ENCODE measurements around the gene PSMF1. TPM values are rescaled to one million over a fixed set of nuclear protein-coding genes. Genes with fewer than 3 reads are reported as not detected.

Gene PSMF1
- total RNA-seq, 1 experiment from 2014 or later, result 166 TPM

DNA sequence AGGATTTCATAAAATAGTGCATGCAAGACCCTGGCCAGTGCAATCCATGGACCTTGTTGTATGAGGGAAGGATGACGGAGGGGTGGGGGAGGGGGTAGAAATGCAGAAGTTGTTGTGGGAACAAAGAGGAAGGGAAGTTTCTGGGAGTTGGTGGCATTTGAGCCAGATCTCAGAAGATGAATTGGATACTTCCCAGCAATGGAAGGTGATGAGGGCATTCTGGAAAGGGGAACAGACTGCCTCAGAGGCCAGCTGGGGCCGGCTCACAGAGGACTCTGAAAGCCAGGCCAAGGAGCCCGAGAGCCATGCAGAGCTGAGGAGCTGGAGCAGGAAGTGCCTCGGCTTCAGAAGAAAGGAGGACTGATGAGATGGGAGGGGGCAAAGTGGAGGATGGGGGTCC lies 63.7 kb downstream of the PSMF1 start:
- ChIA-PET CTCF (no interaction called here), POLR2A (ENCODE audit: unreplicated experiment) (no interaction called here)
- no peak overlapping the region for H3K4me2 ChIP-seq
- H3K27me3 ChIP-seq (ENCODE audit: insufficient read depth, low read depth), result peaks cover 17% of the 10 kb centered on the region
- DNase-seq, result no peak
- TF ChIP-seq EZH2 (IDR thresholded peaks at IDR 0.05; ENCODE audit: low read depth), result no peak
- TF ChIP-seq, protein P1, sequence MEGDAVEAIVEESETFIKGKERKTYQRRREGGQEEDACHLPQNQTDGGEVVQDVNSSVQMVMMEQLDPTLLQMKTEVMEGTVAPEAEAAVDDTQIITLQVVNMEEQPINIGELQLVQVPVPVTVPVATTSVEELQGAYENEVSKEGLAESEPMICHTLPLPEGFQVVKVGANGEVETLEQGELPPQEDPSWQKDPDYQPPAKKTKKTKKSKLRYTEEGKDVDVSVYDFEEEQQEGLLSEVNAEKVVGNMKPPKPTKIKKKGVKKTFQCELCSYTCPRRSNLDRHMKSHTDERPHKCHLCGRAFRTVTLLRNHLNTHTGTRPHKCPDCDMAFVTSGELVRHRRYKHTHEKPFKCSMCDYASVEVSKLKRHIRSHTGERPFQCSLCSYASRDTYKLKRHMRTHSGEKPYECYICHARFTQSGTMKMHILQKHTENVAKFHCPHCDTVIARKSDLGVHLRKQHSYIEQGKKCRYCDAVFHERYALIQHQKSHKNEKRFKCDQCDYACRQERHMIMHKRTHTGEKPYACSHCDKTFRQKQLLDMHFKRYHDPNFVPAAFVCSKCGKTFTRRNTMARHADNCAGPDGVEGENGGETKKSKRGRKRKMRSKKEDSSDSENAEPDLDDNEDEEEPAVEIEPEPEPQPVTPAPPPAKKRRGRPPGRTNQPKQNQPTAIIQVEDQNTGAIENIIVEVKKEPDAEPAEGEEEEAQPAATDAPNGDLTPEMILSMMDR (conservative IDR thresholded peaks at IDR 0.05), result no peak
- H4K20me1 ChIP-seq (ENCODE audit: insufficient read depth), result no peaks in the 10 kb centered on the region; the same call in 1 of the 2 replicates
- no peaks in the 10 kb centered on the region for H3K36me3 ChIP-seq (ENCODE audit: low read depth)
- no peak overlapping the region for H2AFZ ChIP-seq
- no peaks in the 10 kb centered on the region for H3K9me2 ChIP-seq (ENCODE audit: insufficient read depth)
- intact Hi-C loops (cut with micrococcal nuclease; ENCODE audit: unreplicated experiment), result no loop called here
- H3K79me2 ChIP-seq (ENCODE audit: low read depth), result no peaks in the 10 kb centered on the region
- H3F3A ChIP-seq (ENCODE audit: insufficient read depth, low read depth), result no peaks in the 10 kb centered on the region
- H3K9me3 ChIP-seq (ENCODE audit: insufficient read depth, low read depth), result no peaks in the 10 kb centered on the region
- no peak overlapping the region for H3K27ac ChIP-seq
- no TSS peak for BruUV-seq (replicated peaks)
- H3K4me3 ChIP-seq, result no peak overlapping the region
- H3K4me1 ChIP-seq (replicated peaks; ENCODE audit: insufficient read depth), result no peaks in the 10 kb centered on the region

GRCh38 chr20:1183153-1183552 lies 64.8 kb downstream of the PSMF1 start:
- no TSS peak for BruUV-seq (replicated peaks)
- POLR2A ChIA-PET (ENCODE audit: unreplicated experiment), result no interaction called here
- H3K9me2 ChIP-seq (ENCODE audit: insufficient read depth), result no peaks in the 10 kb centered on the region

GRCh38 chr20:1184260-1184637 lies 65.8 kb downstream of the PSMF1 start:
- ChIA-PET POLR2A (ENCODE audit: unreplicated experiment) (no interaction called here), CTCF (no interaction called here)
- H3K36me3 ChIP-seq (ENCODE audit: low read depth), result no peaks in the 10 kb centered on the region
- no peak overlapping the region for H3K4me3 ChIP-seq
- no peaks in the 10 kb centered on the region for H3K9me2 ChIP-seq (ENCODE audit: insufficient read depth)
- no peaks in the 10 kb centered on the region for H3K4me1 ChIP-seq (replicated peaks; ENCODE audit: insufficient read depth)
- H3K9me3 ChIP-seq (ENCODE audit: insufficient read depth, low read depth), result no peaks in the 10 kb centered on the region
- no peaks in the 10 kb centered on the region for H3F3A ChIP-seq (ENCODE audit: insufficient read depth, low read depth)
- H3K4me2 ChIP-seq, result no peak overlapping the region
- no peak overlapping the region for H2AFZ ChIP-seq
- DNase-seq, result no peak
- no peaks in the 10 kb centered on the region for H3K79me2 ChIP-seq (ENCODE audit: low read depth)
- H4K20me1 ChIP-seq (ENCODE audit: insufficient read depth), result no peaks in the 10 kb centered on the region; the same call in 1 of the 2 replicates
- no peak overlapping the region for H3K27ac ChIP-seq
- TF ChIP-seq, protein P1 (conservative IDR thresholded peaks at IDR 0.05), result no peak
- no peak for TF ChIP-seq EZH2 (IDR thresholded peaks at IDR 0.05; ENCODE audit: low read depth)
- H3K27me3 ChIP-seq (ENCODE audit: insufficient read depth, low read depth), result peaks cover 17% of the 10 kb centered on the region
- BruUV-seq (replicated peaks), result no TSS peak
- intact Hi-C loops (cut with micrococcal nuclease; ENCODE audit: unreplicated experiment), result no loop called here

More at GRCh38 chr20:1183153-1183552, 64.8 kb downstream of the PSMF1 start:
- Histone ChIP-seq H3K9me3 (ENCODE audit: insufficient read depth, low read depth) (no peaks in the 10 kb centered on the region), H3F3A (ENCODE audit: insufficient read depth, low read depth) (no peaks in the 10 kb centered on the region), H3K4me2 (no peak overlapping the region), H3K27me3 (ENCODE audit: insufficient read depth, low read depth) (peaks cover 17% of the 10 kb centered on the region), H2AFZ (no peak overlapping the region), H3K36me3 (ENCODE audit: low read depth) (no peaks in the 10 kb centered on the region), H3K27ac (no peak overlapping the region), H3K4me1 (replicated peaks; ENCODE audit: insufficient read depth) (no peaks in the 10 kb centered on the region), H3K4me3 (no peak overlapping the region), H3K79me2 (ENCODE audit: low read depth) (no peaks in the 10 kb centered on the region), H4K20me1 (ENCODE audit: insufficient read depth) (no peaks in the 10 kb centered on the region; the same call in 1 of the 2 replicates)
- no peak for TF ChIP-seq EZH2 (IDR thresholded peaks at IDR 0.05; ENCODE audit: low read depth)
- TF ChIP-seq, protein P1 (conservative IDR thresholded peaks at IDR 0.05), result no peak
- CTCF ChIA-PET, result interaction anchor here (0.6 kb wide), 1 partner anchor 283 kb away, joined by 3 read pairs; the partner anchor contains the start of gene NSFL1C
- DNase-seq, result no peak
- intact Hi-C loops (cut with micrococcal nuclease; ENCODE audit: unreplicated experiment), result no loop called here

All from PC-9 (cell line).